Inflammatory macrophage treated with lipopolysaccharide for 1 hour (primary cell): ENCODE results near the gene POU3F1.

Experiments
- DNase-seq, 2 donors: peaks; one replicate each; pipeline ENCODE4 v3.0.0-alpha.2; 2020 to 2022

Gene POU3F1

DNA sequence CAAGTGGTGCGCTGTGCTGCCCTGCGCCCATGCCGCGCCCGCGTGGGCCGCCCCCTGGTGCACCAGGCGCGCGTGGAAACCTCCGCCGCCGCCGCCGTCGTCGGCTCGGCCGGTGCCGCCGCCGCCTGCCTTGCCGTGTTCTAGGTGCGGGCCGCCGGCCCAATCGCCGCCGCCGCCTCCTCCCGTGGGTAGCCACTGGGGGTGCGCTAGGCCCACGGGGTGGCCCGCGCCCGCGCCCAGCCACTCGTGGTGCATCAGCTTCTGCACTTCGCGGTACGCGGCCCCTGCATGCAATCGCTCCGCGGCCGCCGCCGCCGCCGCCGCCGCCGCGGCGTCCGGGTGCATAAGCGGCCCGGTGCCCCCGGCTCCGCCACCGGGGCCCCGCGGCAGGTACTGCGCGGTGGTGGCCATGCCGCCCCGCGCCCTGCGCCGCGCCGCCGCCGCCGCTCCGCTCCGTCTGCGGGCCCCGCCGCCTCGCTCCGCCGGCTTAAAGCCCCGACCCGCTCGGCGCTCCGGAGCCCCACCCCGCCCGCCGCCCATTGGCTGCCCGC is at the start of gene POU3F1:
Gene POU3F1, minus strand, starts transcription at position 461 of the 551 bp plus-strand sequence. Its CDS starts 50 bp downstream, at position 411.
- no peak for DNase-seq

DNA sequence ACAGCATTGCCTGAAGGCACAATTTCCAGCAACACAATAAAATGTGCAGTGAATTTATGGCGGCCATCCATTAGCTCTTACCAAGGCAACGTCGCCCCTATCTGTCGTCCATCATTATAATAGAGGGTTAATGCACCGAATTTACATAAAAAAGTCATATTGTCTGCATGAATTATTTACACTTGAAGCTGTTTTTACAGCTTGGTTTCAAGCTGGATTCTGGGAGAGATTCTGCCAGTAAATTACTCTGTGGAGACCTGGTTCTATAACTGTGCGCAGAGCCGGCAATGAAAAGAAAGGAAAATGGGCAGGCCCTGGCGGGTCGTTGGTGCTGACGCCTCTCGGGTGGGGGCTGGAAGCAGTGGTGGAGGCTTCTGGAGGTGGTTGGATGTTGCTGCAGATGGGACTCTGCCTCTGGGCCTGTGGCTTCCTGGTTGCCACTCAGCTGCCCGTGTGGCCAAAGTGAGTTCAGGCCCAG is 48.9 kb upstream of the POU3F1 start:
- no peak for DNase-seq

DNA sequence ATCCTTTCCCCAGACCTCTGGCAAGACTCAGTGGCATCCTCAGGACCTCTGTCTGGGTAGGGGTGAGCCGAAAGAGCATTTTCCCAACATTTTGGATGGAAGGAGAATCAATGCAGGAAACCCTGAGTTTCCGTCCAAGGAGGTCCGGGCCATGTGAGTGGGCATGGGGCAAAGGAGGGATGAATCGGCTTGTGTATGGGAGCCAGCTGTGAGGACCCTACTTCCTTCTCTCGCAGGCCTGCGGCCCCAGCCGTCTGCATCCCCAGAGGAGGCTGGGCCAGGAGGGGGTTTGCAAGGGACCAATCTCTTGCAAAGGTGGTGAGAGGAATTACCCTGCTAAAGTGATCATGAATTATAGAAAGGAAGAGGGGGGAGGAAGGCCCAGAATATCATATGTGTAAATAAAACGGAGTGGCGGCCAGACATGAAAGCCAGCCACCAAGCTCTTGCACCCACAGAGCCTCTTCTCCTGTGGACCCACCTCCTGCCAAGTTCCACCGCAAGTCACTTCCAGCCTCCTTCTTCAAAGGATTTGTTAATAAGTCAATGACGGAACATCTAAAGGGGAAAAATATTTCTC is 48.2 kb upstream of the POU3F1 start:
- DNase-seq, result no peak

DNA sequence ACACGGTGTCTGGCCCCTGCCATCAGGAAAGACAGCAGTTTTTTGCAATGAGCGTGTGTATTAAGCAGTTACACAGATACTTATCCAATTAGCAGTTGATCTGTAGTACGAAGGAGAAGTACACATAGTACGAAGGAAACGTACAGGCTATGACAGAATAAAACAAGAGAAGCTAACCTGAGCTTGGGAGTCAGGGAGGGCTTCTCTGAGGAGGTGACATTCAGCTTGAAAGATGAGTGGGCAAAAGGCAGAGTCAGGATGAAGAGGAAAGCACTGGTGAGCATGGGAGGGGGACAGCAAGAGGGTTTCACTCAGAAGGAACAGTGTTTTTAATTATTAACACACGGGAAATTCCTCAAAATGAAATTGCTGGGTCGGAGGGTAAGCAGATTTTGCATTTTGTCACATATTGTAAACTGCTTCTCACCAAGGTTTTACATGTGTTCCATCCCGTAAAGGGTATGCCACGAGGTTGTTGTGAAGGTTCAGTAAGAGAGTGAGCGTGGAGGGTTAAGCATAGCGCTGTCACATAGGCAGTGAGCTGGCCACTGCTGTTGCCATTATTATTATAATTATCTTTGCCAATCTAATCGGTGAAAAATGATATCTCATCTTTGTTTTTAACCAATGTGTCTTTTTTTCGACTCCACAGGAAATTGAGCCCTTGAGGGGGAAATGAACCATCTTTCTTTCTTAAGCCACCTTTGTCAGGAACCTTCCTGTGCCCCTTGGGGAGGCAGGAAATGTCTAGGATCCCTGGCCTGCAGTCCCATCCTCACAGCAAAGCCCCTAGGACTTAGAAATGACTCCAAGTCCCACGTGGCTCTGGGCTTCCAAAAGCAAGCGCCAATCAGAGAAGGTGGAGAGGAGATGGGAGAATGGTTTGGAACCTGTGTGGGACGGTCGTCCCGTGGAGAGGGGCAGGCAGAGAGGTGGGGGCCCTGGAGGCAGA is 47.3 kb upstream of the POU3F1 start:
- no peak for DNase-seq

DNA sequence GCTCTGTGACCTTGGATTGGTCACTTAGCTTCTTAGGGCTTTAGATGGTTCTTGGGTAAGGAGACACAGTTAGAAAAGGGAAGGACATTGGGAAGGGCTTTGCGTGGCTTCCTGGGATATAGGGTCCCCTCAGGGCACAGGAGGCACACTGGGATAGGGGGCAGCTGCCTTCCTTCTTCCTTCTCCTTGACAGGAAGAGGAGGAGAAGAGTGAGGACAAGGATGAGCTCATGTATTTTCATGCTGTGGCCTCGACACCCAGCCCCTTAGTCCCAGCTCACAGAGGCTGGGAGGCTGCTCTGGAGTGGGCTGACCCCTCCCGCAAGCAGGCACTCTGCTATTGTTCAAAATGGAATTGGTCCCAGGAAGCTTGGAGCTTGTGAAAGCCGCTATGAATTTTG is 45.7 kb upstream of the POU3F1 start:
- DNase-seq, result no peak

DNA sequence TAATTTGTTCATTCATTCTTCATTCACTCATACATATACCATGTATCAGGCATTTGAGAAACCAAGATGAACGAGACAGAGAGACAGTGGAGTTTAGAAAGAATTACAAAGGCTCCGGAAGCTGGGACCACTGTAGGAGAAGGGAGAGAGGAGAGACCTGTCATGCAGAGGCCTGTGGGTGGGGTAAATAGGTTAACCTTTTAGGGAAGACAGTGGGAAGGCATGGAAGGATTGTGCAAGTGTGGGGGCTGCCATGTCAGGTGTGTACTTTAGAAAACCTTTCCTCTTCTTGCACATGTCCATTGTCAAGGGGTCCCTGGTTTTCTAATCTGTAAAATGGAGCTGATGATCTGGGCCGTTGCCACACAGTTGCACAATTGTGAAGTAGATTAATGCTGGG is 44.2 kb upstream of the POU3F1 start:
- no peak for DNase-seq

DNA sequence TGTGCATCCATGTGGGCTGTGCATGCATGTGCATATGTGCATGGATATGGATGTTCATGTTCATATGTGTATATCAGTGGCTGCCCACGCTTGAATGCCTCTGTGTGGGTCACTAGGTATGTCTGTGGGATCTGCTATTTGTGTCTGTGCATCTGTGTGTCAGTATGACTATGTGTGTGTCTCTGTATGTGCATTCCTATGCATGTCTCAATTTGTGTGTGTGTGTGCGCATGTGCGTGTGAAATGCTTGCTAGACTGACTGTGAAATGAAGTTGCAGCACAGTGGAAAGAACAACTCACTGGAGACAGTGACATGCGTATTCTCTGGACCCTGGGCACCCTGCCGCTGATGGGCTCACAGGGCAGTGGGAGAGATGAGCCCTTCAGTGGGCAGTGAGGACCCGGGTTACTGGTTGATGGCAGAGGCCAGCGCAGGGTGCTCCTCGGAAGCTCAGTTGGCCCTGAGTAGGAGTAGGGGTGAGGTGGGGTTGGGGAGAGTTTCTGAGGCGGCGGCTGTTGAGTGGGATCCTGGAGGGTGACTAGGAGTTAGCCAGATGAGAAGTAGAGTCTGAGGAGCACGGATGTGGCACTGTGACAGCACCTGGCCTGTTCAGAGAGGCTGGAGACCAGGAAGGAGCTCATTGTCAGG is 43.2 kb upstream of the POU3F1 start:
- DNase-seq, result no peak

DNA sequence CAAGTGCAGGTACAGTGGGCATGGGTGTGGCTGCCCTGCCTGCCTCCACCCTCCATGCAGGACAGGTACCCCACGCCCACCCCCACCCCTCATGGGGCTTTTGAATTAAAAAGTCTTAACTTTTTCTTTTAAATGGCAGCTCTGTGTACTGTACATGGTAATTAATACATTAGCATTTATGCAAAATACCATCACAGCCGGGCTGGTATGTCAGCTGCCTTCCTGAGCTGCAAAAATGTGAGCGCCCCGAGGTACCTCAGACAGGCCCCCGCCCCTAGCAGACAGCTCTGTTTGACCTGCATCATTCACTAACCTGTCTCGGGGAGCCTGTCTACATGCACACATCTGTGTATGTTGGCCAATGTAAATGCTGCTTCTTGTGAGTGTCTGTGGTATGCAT is 42.2 kb upstream of the POU3F1 start:
- DNase-seq, result no peak

DNA sequence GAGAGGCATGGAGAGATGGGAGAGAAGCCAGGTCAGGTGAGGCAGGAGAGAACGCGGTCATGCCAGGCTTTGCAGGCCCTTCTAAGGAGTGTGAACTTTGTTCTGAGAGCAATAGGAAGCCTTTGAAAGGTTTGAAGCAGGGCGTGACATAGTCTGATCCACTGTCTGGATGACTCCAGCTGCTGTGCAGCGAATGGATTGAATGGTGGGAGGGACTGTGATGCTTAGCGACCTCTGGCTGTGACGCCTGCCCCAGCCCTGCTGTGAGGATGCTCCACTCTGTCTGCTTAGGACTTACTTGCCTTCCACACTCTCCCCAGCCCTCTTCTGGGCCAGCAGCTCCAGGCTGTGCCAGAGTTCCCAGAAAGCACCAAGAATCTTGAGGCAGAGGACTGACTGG is 41.8 kb upstream of the POU3F1 start:
- no peak for DNase-seq

DNA sequence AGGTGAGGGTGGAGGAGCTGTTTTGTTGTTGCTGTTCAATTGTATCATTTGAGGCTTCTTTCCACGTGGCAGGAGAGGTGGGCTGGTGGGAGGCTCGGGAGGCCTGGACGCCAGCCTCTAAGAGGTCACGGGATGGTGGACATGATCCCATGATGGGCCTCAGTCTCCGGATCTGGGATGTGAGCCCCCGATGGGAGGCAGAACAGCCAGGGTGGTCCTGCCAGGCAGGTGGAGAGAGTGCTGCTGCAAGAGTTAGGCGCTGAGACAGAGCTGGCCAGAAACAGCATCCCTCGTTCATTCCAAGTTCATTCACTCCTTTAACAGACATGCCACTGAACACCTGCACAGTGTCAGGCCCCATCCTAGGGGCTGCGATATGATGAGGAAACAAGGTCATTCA is 41.1 kb upstream of the POU3F1 start:
- no peak for DNase-seq

DNA sequence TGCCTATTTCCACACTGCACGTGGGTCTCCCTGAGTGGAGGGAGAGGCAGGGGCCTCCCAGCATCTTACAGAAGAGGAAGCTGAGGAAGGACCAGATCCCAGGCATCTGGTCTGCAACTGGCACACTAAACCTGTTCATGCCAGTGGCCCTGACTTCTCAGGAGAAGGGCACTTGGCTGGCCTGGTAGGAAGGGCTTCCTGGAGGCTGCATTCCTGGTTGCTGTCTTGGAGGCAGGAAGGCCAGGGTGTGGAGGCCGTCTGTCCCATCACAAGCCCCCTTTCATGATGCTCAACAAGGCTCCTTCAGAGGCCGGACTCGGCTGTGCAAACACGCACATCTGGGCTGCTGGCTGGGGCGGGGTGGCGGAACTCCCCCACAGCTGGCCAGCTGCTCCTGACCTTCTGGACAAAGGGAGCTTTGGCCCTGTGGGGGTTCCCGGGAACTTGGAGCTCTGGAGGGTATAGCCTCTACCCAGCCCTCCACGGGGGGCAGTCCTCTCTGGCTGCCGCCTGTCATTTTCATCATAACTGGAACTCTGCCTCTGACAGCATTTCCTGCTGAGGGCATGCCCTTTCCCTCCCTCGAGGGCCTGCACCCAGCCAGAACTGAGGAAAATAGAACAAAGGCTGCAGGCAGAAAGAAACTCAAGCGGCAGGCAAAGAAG is 39.2 kb upstream of the POU3F1 start:
- DNase-seq, result no peak

DNA sequence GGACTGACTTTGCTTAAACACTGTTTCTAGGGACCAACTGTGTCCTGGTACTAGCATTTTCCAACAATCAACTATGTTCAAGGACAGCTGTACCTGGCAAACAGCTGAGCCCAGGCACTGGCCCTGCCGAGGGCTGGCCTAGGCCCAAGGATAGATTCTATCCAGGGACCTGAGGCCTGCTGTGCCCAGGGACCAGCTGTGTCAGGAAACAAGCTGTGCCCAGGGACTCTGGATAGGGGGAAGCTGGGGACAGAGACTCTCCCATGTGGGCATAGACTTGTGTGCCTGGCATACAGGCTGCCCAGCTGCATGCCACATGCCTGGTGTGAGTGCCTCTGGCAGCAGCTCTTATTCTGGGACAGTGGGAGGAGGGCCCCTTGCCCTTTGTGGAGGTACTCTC is 38.1 kb upstream of the POU3F1 start:
- DNase-seq, result no peak

DNA sequence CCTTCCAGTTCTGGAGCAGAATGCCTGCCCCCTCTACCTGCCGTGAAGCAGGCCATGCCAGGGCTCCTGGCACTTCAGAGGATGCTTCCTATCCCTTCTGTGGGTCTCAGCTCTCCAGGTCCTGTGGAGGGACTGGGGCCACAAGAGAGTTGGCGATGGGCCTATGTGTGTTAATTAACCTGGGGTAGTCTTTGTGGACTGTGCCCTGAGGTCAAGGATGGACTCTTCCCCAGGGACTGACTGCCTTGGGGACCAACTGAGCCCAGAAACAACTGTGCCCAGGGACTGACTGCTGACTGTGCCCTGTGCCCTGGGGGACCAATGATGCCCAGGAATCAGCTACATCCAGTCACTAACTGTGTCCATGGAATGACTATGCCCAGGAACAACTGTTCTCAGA is 37.5 kb upstream of the POU3F1 start:
- DNase-seq, result no peak

DNA sequence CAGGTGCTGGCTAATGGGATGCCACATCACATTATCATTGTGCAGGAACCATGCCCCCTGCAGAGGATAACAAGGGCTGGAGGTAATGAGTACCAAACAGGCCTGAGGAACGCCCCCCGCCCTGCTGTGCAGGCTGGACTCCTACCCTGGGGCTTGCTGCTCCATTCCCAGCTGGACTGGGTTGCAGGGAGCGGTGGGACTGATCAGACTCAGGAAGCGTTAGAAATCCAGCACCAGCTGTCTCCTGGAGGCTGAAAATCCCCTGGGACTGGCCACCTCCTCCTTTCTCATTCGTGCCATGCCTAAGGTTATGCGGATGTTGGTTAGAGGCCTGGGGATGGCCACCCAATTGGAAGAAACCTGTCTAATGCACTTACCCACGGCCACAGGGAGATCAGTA is 36.9 kb upstream of the POU3F1 start:
- DNase-seq, result no peak

DNA sequence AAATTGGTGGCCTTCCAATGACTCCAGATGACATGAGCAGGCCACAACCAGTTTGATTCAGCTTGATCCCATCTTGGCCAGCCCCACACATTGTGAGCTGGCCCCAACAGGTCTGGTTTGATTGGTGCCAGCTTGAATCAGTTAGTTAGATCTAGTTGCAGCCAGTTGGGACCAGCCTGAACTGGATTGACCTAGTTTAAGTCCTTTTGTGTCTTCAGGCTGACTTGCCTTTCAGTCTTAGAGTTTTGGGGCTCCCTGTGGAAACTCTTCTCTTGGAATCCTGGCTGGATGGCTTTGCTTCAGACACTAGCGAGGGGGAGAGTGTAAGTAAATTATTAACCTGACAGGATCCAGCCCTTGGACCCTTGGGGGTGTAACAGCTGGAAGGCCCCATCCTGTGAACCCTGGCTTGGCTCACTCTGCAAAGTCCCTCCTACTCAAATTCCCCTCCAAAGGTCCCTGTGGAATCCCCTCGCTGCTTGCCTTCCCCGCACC is 36.2 kb upstream of the POU3F1 start:
- DNase-seq, result no peak

DNA sequence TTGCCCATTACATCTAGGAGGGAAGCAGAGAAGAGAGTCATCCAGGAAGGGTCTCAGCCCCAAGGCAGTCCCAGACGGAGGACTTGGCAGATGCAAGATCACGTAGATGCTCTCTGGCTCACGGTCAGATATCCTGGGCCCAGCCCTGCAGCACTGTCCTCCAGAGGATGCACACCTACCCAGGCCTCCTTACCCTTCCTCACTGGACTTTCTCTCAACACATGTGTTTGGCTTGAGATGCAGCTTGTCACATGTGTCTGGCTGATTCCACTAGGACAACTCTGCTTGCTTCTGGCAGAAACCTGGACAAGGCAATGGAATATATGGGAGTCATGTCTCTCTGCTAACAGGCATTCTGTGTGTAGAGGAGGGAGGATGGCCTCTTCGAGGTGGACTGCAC is 32.4 kb upstream of the POU3F1 start:
- DNase-seq, result no peak

DNA sequence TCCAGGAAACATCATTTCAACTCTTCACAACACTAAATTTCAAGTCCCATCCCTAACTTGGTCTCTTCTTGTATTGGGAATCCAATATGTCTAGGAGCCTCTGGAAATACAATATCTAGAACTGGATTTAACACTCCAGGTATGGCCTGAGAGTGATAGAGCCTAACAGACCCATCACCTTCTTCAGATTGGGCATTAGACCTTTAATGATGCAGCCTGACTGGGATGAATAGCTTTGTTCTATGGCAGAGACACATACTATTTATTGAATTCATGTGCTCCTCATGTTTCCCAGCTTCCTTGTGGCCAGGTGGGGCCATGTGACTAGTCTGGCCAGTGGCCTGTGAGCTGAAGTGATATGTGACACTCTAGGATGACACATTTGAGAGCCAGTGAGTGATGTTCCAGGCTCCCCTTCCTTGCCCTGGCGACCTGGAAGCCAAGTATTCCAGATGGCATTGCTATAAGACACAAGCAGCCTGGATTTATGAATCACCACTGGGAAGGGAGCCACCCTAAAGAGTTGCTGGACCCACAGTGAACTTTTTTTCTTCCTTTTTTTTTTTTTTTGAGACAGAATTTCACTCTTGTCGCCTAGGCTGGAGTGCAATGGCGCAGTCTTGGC is 31.0 kb upstream of the POU3F1 start:
- no peak for DNase-seq

DNA sequence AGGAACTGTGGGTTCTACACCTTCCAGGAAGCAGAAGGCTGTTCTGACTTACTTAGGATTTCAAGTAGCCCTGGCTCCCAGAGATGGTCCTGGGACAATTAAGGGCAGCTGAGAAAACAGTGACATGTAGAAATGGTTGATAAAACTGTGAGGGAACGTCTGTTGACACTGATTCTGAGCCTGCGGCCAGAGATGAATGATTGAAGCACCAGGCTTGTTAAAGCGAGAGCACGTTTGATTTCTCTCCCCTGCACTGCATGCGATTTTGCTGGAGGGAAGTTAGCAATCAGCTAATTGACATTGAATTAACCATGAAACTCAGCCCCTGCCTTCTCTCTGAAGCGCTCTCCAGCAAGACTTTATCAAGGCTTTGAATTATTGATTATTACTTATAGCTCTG is 29.9 kb upstream of the POU3F1 start:
- no peak for DNase-seq

DNA sequence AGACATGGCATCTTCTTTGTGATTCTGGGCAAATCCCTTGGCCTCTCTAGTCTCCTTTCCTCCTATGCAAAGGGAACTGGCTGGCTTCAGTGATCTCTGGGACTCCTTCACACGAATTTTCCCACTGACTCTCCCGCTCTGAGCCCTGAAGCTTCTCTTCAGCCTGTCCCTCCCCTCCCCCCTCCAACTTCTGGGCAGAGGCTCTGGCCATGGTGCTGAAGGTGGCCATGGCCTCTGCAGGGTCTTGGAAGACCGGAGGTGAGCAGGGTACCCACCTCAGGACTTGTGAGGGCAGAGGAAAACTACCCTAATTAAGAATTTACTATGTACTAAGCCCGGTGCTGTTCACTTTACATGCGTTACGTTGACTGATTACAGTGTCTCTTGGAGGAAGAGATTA is 29.4 kb upstream of the POU3F1 start:
- no peak for DNase-seq

DNA sequence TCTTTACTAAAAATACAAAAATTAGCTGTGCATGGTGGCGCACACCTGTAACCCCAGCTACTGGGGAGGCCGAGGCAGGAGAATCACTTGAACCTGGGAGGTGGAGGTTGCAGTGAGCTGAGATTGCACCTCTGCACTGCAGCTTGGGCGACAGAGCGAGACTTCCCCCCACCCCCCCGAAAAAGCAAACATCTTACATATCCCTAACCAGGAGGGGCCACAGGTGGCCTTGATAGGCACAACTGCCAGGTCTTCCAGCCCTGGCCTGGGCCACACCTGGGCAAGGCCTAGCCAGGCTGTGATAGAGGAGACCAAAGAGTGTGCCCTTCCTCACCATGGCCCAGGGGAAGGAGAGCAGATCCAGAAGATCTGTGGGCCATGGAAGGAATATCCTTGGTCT is 28.6 kb upstream of the POU3F1 start:
- no peak for DNase-seq

DNA sequence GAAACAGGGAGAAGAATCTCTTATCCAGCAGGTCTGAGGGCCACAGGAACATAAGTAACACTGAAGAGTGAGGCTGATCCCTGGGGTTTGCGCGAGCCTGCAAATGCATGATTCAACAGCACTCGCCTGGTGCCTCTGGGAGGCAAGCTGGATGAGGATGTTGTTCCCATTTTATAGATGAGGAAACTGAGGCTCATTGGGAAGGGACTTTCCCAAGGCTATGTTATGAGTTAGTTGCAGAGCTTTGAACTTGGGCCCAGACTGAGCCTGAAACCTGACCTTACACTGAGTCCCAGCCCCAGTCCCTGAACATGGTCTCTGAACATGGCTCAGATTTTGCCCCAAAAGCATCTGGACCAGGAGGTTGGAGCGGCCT is 27.7 kb upstream of the POU3F1 start:
- no peak for DNase-seq

DNA sequence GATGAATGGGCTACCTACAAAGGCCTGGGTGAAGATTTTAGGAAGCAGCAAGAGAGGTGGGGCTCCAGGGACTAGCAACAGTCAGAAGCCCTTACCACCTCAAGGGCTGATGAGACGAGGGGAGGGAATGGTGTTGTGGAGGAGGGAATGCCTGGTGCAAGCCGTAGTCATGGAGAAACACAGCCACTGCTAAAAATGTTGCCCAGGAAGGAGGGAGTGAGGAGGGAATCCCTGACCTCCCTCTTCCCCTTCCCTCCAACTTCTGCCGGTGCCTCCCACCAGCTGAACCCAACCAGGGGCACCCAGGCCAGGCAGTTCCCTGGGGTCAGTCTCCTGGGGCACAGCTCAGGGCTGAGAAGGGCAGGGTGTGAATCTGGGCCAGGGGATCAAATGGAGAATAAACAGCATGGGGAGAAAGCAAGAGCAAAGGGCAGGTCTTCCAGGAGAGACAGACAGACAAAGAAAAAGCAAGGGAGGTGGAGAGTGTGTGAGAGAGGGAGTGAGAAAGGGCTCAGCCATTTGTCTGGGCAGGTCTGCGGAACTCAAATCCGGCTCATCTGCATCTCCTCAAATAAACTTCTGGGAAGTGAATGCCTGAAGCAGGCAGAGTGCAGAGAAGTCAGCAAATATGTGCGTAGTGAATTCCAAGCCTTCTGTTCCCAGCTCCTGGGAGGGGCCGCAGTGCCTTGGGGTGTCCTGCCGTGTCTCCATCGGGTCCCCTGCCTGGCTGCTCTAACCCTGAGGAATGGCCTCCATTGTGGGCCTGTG is 27.1 kb upstream of the POU3F1 start:
- no peak for DNase-seq
